PFSK-1 (cell line): ENCODE data around the gene ATP13A3.

ENCODE experiments used
- FOXP2 ChIP-seq: optimal IDR thresholded peaks from 2 replicates; pipeline ENCODE3; 2011; ENCODE audit warnings: borderline replicate concordance, control low read depth, inconsistent platforms; ENCODE audit not compliant: insufficient read depth; ENCODE audit errors: extremely low read length, extremely low read depth
- POLR2AphosphoS5 ChIP-seq: IDR thresholded peaks from 2 replicates; pipeline ENCODE4 v1.6.1; 2012; ENCODE audit warnings: low read depth, mild to moderate bottlenecking, control low read depth, low read length, moderate library complexity
- SIN3A ChIP-seq: IDR thresholded peaks from 2 replicates; pipeline ENCODE4 v1.6.1; 2012; ENCODE audit warnings: mild to moderate bottlenecking, low read length, moderate library complexity, borderline replicate concordance; ENCODE audit not compliant: insufficient read depth
- TAF1 ChIP-seq: IDR thresholded peaks from 2 replicates; pipeline ENCODE4 v1.6.1; 2012; ENCODE audit warnings: low read length, control low read depth, borderline replicate concordance; ENCODE audit not compliant: insufficient read depth
- TF ChIP-seq, protein P1 (sequence below), 2 experiments: IDR thresholded peaks; 2 replicates each; pipeline versions ENCODE4 v1.6.1 to v1.8.0; 2011 to 2012; ENCODE audit warnings: low read depth in 2 of 2, low read length in 2 of 2, control low read depth in 1 of 2, inconsistent platforms in 1 of 2, mild to moderate bottlenecking in 1 of 2, moderate library complexity in 1 of 2; ENCODE audit not compliant: insufficient read depth in 1 of 2

GRCh38 chr3:194514626-194515025 lies 27.8 kb upstream of the ATP13A3 start:
- TF ChIP-seq TAF1, result no peak
- TF ChIP-seq POLR2AphosphoS5, result no peak
- TF ChIP-seq, protein P1, sequence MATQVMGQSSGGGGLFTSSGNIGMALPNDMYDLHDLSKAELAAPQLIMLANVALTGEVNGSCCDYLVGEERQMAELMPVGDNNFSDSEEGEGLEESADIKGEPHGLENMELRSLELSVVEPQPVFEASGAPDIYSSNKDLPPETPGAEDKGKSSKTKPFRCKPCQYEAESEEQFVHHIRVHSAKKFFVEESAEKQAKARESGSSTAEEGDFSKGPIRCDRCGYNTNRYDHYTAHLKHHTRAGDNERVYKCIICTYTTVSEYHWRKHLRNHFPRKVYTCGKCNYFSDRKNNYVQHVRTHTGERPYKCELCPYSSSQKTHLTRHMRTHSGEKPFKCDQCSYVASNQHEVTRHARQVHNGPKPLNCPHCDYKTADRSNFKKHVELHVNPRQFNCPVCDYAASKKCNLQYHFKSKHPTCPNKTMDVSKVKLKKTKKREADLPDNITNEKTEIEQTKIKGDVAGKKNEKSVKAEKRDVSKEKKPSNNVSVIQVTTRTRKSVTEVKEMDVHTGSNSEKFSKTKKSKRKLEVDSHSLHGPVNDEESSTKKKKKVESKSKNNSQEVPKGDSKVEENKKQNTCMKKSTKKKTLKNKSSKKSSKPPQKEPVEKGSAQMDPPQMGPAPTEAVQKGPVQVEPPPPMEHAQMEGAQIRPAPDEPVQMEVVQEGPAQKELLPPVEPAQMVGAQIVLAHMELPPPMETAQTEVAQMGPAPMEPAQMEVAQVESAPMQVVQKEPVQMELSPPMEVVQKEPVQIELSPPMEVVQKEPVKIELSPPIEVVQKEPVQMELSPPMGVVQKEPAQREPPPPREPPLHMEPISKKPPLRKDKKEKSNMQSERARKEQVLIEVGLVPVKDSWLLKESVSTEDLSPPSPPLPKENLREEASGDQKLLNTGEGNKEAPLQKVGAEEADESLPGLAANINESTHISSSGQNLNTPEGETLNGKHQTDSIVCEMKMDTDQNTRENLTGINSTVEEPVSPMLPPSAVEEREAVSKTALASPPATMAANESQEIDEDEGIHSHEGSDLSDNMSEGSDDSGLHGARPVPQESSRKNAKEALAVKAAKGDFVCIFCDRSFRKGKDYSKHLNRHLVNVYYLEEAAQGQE (IDR thresholded peaks at IDR 0.05; ENCODE audit: insufficient read depth in 1 of 2, low read depth in 2 of 2, low read length in 2 of 2), result no peak
- no peak for TF ChIP-seq SIN3A
- TF ChIP-seq FOXP2, result no peak
